CD4-positive, alpha-beta T cell treated with Interleukin-6 at 100 ng/mL for 8 hours (primary cell): ENCODE measurements around the gene SNX25.
"Not testable (repeated sequence)": the region's sequence is repeated elsewhere in the genome, so short reads cannot be mapped to it uniquely, and the experiment has no call there.

Experiments used
- DNase-seq: peaks from one replicate; pipeline ENCODE4 v3.0.0-alpha.2; 2020; ENCODE audit warnings: mixed read lengths, low spot score

SNX25 gene

DNA sequence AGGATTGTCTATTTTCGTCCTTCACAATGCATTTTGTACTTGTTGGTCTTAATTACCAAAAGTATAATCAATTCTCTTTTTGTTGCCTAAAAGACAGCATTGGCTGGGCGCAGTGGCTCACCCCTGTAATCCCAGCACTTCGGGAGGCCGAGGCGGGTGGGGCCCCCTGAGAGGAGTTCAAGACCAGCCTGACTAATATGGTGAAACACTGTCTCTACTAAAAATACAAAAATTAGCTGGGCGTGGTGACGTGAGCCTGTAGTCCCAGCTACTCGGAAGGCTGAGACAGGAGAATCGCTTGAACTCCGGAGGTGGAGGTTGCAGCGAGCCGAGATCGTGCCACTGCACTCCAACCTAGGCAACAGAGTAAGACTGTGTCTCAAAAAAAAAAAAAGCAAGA is 4.3 kb upstream of the SNX25 start:
- DNase-seq: not testable (repeated sequence)

DNA sequence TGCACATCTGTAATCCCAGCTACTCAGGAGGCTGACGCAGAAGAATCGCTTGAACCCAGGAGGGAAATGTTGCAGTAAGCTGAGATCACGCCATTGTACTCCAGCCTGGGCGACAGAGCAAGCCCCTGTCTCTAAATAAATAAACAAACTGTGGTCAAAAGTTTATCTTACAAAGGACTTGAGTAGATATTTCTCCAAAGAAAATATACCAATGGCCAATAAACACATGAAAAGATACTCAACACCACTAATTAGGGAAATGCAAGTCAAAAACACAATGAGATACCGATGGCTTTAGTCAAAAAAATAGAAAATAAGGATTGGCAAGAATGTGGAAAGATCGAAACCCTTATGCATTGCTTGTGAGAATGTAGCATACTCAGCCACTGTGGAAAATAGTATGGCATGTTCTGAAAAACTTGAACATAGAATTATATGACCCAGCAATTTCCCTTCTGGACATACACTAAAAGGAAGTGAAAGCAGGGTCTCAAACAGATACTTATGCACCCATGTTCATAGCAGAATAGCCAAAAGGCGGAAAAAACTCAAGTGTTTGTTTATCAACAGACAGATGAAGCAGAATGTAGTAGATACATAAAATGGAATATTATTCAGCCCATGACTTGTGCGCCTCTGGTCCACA is 3.6 kb upstream of the SNX25 start:
- no peak for DNase-seq

- DNase-seq: no peak
These were observed 1.9 kb upstream of the SNX25 start for GRCh38 chr4:185207466-185207865.

GRCh38 chr4:185209852-185210101 is 379 bp downstream of the SNX25 start:
- not testable (repeated sequence) for DNase-seq

DNA sequence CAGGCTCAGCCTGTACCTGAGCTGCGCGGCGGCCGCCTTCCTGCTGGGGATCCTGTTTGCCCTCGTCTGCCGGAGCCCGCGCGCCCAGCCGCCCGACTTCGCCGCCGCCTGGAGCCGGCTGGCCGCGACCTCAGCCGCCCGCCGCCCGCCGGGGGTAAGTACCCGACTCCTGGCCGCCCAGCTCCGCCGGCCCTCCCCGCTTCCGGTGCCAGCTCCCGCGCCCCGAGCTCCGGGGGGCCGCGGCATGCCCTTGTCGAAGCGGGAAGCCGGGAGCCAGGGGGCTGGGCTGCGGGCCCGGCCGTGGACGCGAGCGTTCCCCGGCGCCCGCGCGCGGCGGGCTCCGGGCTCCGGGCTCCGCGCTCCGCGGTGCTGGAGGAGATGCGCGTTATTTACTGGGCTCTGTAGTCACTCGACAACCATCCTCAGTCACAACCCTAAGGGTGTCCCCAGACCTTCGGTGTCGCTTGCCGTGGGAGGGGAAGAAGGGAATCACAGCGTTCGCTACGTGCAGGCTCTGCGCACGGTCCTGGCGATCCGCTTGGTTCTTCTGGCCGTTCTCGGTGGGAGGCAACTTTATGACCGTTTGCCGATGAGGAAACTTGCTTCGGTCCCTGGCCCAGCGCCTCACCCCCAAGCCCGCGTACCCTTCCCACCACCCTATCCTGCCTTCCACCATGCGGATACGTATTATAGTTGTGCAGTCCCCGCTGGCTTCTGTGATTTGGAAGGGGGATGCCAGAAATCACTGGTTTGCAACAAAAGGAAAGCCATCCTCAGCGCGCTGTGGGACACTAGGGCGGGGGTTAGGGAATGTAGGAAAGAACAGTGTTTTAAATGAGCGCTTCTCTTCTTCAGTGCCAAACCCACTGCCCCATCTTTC is 944 bp downstream of the SNX25 start:
- peak; percentile 25 for DNase-seq

DNA sequence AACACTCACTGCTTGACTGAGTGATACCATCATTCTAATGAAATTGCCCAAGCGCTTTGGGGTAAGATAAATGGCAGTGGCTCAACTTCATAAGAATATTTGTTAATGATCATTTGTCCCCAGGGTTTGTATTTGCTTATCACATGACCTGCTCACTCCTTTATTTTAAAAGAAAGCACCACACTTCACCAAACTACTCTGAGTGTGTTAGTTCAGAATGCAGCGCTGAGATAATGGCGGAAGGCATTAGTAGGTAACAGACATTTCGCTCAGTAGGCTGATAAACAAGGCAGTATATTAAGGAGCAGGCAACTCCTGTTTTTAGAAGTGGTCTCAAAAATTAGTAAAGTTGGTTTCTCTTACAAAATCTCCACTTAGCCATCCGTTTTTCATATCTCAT is 1.6 kb downstream of the SNX25 start:
- DNase-seq: no peak

DNA sequence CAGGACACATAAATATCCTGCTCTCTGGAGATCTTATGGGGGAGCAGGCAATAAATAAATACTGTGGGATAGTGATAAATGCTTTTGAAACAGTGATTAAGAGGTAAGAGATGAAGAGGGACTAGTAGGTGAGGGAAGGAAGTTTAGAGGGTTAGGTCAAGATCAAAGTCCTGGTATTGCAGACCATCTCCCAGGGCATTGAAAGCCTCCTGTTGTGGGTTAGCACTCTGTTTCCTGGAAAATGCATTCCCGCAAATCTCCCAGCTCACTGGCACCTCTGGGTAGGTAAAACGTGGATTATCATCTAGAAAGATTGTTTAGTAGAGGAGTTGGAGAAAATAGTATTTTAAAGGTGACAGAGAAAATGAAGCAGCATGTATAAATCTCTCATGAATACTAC is 2.2 kb downstream of the SNX25 start:
- no peak for DNase-seq

DNA sequence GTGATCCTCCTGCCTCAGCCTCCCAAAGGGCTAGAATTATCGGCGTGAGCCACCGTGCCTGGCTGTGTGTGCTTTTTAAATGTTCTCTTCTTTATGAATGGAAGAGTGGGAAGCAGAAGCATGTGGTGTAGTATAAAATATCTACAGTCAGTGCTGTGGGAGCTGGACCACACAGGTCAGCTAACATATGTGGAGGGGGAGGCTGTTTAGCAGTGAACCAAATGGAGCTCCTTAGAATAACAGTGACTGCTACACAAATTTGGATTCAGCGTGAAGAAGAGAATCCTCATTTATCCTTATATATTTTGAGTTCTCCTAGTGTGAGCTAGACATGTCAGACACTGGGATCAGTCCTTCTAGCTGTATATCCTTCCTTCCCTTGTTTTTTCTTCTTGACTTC is 3.2 kb downstream of the SNX25 start:
- DNase-seq: no peak

GRCh38 chr4:185213877-185214276 is 4.5 kb downstream of the SNX25 start:
- no peak for DNase-seq

DNA sequence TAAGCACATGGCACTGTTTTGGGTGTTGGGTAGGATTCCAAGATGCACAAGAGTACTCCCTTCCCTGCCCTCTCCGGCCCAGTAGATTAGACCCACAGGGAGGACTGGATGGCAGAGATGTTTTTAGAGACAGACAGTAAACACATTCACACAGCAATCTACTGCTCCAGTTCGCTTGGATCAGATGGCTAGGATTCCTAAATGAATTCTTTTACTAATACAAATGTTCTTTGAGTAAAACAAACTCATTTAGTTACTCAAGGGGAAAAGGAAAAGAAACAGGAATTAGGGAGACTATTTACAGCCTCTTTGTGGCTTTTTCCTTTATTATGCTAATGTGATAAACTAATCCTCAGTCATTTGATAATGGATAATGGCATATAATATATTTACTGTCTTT is 5.9 kb downstream of the SNX25 start:
- no peak for DNase-seq

DNA sequence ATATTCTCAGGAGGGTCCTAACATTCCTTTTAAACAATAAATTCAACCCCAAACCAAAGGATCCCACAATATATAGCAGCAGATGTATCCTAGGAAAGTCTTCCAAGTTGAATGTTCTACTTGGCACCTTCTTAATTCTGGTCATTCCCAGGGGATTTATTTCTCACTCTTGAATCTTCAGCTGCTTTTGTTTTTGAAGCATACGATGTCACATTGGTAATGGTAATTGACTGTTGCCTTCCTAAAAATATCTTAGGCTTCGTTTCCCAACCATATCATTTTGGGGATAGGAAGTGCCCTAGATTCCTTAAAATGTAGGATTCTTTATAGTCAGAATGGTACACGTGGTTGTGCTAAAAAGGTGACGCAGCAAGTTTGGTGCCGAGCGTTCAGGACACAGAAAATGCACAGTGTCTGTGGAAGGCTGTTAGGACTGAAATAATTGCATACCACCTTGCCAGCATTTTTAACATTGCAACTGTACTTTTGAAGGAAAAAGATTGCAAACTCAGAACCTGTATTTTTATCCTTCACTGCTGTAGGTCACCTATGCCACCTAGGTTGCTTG is 8.1 kb downstream of the SNX25 start:
- no peak for DNase-seq

DNA sequence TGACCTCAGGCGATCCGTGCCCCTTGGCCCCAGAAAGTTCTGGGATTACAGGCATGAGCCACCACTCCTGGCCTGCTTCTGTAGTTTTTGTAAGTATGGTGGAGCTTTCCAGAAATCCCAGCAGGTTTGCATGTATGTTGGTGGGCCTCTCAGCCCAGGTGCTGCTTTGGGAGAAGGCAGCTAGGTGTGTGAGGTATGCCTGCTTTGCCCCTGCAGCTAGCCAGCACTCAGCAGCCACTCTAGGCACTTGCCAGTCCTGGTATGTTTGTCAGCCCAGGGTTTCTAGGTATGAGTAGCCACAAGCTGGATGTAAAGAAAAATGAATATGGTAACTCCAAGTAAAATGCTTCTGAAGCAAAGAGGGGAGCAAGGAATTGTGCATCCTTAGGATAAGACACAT is 8.9 kb downstream of the SNX25 start:
- no peak for DNase-seq

GRCh38 chr4:185219551-185220344 is 10.3 kb downstream of the SNX25 start:
- no peak for DNase-seq

DNA sequence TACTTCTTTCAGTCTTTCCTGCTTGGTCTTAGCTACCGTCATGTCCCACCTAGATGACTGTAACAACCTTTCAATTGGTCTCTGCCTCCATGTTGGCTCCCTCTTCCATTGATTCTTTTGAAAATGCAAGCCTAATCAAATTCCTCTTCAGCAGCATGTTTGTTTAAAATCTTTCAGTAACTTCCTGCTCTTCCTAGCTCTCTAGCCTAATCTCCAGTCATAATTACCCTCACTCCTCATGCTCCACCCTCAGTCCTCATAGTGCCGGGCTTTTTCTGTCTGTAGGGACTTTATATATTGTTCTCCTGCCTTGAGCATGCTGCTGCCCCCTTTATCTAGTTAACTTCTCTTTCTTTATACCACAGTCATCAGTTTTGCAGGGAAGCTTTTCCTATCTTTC is 12.1 kb downstream of the SNX25 start:
- DNase-seq: no peak

- no peak for DNase-seq
These were observed 12.5 kb downstream of the SNX25 start for GRCh38 chr4:185221912-185222311.

DNA sequence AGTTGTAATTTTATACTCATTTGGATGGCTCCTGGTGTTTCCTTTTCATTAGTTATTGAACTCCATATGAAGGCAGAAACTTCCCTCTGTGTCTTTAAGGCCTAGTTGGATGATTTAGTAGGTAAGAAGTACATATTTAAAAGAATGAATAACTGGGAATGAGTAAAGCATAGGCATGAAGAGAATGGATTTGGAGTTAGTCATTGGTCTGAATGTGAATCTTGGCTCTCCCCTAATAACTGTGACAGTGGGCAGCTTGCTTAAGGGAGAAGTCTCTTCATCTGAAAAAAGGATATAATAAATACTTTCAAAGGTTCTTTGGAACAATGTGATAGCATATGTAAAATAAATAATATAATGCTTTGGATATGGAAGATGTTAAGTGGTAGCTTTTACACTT is 13.2 kb downstream of the SNX25 start:
- no peak for DNase-seq

GRCh38 chr4:185224597-185224996 is 15.2 kb downstream of the SNX25 start:
- DNase-seq: no peak

DNA sequence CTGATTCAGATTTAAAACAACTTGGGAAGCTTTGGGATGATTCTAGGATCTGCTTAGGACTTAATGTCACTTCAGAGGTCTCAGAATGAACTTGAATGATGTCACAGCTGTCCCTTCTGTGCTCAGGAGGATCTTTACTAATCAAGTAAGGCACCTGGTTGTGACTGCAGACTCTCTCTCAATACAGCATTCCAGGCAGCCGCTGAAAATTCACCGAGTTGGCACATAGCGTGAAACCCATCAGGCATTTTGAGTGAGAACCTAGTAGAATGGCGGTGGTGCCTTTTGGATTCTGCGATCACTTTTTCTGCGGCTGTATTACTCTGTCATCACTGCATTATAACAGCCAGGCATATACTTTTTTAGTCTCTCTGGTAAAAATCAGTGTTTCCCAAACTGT is 16.5 kb downstream of the SNX25 start:
- no peak for DNase-seq

- no peak for DNase-seq
These were observed 17.7 kb downstream of the SNX25 start for GRCh38 chr4:185227131-185227551.

GRCh38 chr4:185227713-185228278 is 18.4 kb downstream of the SNX25 start:
- no peak for DNase-seq

DNA sequence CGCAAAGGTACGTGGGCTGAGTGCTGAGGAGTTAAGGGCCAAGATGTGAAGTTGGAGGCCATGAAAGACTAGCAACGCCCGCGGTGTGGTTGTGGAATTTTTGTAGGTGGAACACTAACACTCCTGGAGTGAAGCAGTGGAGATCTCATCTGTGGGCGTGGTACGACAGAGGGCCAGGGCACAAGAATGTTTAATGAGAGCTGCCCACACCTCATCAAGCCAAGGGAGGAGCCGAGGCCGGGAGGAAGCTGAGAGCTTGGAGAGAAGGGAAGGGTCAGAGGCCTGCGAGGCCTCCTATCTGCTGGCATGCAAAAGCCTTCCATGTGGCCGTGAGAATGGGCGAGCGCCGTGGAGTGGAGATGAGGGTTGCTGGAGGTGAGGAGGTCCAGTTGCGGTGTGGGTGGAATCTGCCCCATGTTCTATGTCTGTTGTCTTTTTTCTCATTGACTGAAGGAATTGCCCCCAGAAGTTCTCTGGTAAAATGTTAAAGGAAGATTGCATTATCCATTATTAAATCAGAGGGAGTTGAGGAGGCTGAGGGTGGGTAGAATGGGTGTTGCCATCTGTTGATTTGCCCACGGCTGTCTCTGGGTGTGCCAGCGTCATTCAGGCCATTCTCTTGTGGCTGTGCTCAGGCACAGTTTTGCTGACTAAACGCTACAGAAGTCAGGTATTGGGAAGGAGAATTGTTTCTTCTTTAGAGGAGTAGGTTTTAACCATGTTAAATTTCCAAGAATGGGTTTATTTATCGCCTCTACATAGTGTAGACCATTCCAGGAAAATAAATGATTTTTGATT is 19.8 kb downstream of the SNX25 start:
- no peak for DNase-seq

- no peak for DNase-seq
These were observed 23.0 kb downstream of the SNX25 start for GRCh38 chr4:185232370-185232769.
